Ovary (tissue), 9 donors: ENCODE results near the gene DAB2IP. TPM values are rescaled to one million over a fixed set of nuclear protein-coding genes. Genes with fewer than 3 reads are reported as not detected.

Source experiments
- DNase-seq, 5 donors: peaks; one replicate each; pipeline ENCODE4 v3.0.0-alpha.2; 2019 to 2020
- H3K27ac ChIP-seq, 2 donors: fragments of 200-600 bp; one replicate each; pipeline versions ENCODE4 v1.5.1 to v1.8.0; 2019 to 2022
- H3K27me3 ChIP-seq: fragments of 200-600 bp; one replicate; pipeline ENCODE4 v1.8.0; 2022
- H3K36me3 ChIP-seq: fragments of 200-600 bp; sonication (generic); one replicate; pipeline ENCODE4 v1.5.1; 2019
- H3K4me1 ChIP-seq: one replicate; pipeline ENCODE4 v1.8.1; 2013; ENCODE audit warnings: mild to moderate bottlenecking, moderate library complexity; ENCODE audit not compliant: insufficient read depth
- H3K4me3 ChIP-seq: fragments of 200-600 bp; sonication (generic); one replicate; pipeline ENCODE4 v1.5.1; 2017
- H3K9me3 ChIP-seq, 2 donors: fragments of 200-600 bp in 1 of 2; sonication (generic) in 1 of 2; one replicate each; pipeline versions ENCODE4 v1.5.1 to v1.8.1; 2013 to 2019; ENCODE audit warnings: mild to moderate bottlenecking in 1 of 2, moderate library complexity in 1 of 2
- CTCF ChIP-seq, 3 donors: fragments of 450-650 bp in 2 of 3; fragments of 200-600 bp in 1 of 3; IDR thresholded peaks; one replicate each; pipeline versions ENCODE4 v1.5.1 to v1.8.0; 2016 to 2022; ENCODE audit warnings: antibody characterized with exemption in 3 of 3, mild to moderate bottlenecking in 1 of 3
- EP300 ChIP-seq: sonication (generic); formaldehyde crosslinking; IDR thresholded peaks from one replicate; pipeline ENCODE4 v1.6.1; 2017; ENCODE audit warnings: antibody characterized with exemption
- POLR2A ChIP-seq: fragments of 450-650 bp; IDR thresholded peaks from one replicate; pipeline ENCODE4 v1.6.1; 2017; ENCODE audit warnings: antibody characterized with exemption, mild to moderate bottlenecking, moderate library complexity
- WGBS, 3 donors: extraction: QIAGEN DNeasy Blood & Tissue Kit in 1 of 3; methylation state at CpG; one replicate each; pipeline versions ENCODE4 v1.1.5 to v1.1.7; 2013 to 2017; 5-methylcytosine and 5-hydroxymethylcytosine counted together
- intact Hi-C, 4 donors: fragments of 100-400 bp; cut with DNase I; formaldehyde crosslinking; loops; one replicate each; pipeline versions ENCODE4 v1.11.0 to v1.15.1; 2022 to 2023
- polyA plus RNA-seq, 2 donors: library from polyadenylated mRNA; stranded (reverse); fragments of 200-250 nt in 1 of 2; fragments of 350-450 nt in 1 of 2; fragmentation: Illumina TruSeq in 1 of 2; extraction: RNeasy Lipid Tissue Mini Kit (QIAGEN cat#74804) in 1 of 2; gene quantifications; one replicate each; pipeline ENCODE4 v1.2.3, GENCODE V29; 2013 to 2014
- total RNA-seq, 7 donors: library from RNA; depleted of rRNA in 2 of 7; stranded (reverse); fragments of >200 nt in 2 of 7; fragmentation: NEBNext Ultra II Directional in 3 of 7; extraction: Animal tissue kit (Norgen Biotek cat#: 25700) in 3 of 7; gene quantifications; one replicate each; pipeline versions ENCODE4 v1.1.0 to v1.2.4, GENCODE V29; 2016 to 2023
- donor health status: DM: no; HTN: no; CAD: no; lungs with moderate emphysema.
- donor health status: DM: no; HTN: no; CAD: no.
- donor health status: Bipolar disorder and iron deficiency.
- donor health status: DM: yes; HTN: yes; CAD: no.
- donor health status: DM: no; HTN: no; CAD: no.
- donor health status: DM: yes; HTN: yes; CAD: no.

Gene DAB2IP
- total and polyA plus RNA-seq, 9 donors, result 9.3 to 95.0 (median 70.6) TPM

DNA sequence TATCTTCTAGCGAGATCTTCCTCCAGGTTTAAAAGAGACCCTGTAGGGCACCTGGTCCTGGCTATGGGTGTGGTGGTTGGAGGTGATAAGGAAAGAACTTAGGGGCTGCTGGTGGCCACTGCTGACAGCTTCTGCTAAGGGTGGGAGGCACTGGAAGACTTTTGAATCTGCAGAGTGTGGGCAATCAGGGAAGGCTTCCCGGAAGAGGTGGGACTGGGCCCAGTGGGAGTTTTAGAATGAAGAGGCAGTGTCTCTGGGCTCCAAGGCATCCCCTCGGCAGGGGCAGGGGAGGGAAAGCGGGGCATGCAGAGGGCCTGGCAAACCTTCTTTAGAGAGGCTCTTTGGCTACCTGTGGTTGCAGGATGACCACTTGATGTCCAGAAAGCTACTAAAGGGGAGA is 23.0 kb upstream of the DAB2IP start:
- Histone ChIP-seq H3K4me3 (no peak overlapping the region), H3K36me3 (no peaks in the 10 kb centered on the region), H3K4me1 (no peaks in the 10 kb centered on the region), H3K27me3 (no peaks in the 10 kb centered on the region), H3K27ac (no peak overlapping the region), H3K9me3 (no peaks in the 10 kb centered on the region)
- DNase-seq, result no peak
- TF ChIP-seq CTCF (IDR thresholded peaks at IDR 0.05) (no peak), POLR2A (no peak), EP300 (no peak)
- 91 to 95% (median 94%) methylated on average over 4 of the region's 4 CpGs for WGBS, 3 donors
- intact Hi-C loops, result no loop called here

- Histone ChIP-seq H3K4me3 (no peak overlapping the region), H3K4me1 (peaks cover 5% of the 10 kb centered on the region), H3K9me3 (no peaks in the 10 kb centered on the region), H3K36me3 (no peaks in the 10 kb centered on the region), H3K27me3 (no peaks in the 10 kb centered on the region), H3K27ac (no peak overlapping the region)
- TF ChIP-seq CTCF (IDR thresholded peaks at IDR 0.05), result no peak
- no peak for TF ChIP-seq EP300
- DNase-seq, result no peak
- WGBS, 3 donors, result 91 to 97% (median 95%) methylated on average over 3 of the region's 3 CpGs
- intact Hi-C loops, result no loop called here
Measured at GRCh38 chr9:121631115-121631514, 20.3 kb upstream of the DAB2IP start.

GRCh38 chr9:121631978-121632418 is 19.4 kb upstream of the DAB2IP start:
- H3K27ac ChIP-seq, result no peak overlapping the region
- no peak for TF ChIP-seq CTCF (IDR thresholded peaks at IDR 0.05)
- no peak for TF ChIP-seq POLR2A
- TF ChIP-seq EP300, result no peak
- H3K4me1 ChIP-seq, result peaks cover 5% of the 10 kb centered on the region

GRCh38 chr9:121633119-121633714 is 18.2 kb upstream of the DAB2IP start:
- H3K36me3 ChIP-seq, result no peaks in the 10 kb centered on the region
- no peak overlapping the region for H3K27ac ChIP-seq
- TF ChIP-seq POLR2A (no peak), CTCF (IDR thresholded peaks at IDR 0.05) (no peak), EP300 (no peak)
- DNase-seq, result no peak
- H3K27me3 ChIP-seq, result no peaks in the 10 kb centered on the region
- intact Hi-C loops, result no loop called here
- 71 to 79% (median 75%) methylated on average over 9 of the region's 9 CpGs for WGBS, 3 donors
- H3K4me3 ChIP-seq, result no peak overlapping the region
- H3K9me3 ChIP-seq, result no peaks in the 10 kb centered on the region
- H3K4me1 ChIP-seq, result peaks cover 5% of the 10 kb centered on the region

More at GRCh38 chr9:121631978-121632418, 19.4 kb upstream of the DAB2IP start:
- 76 to 83% (median 82%) methylated on average over 18 of the region's 18 CpGs for WGBS, 3 donors
- no peak for DNase-seq
- Histone ChIP-seq H3K36me3 (no peaks in the 10 kb centered on the region), H3K9me3 (no peaks in the 10 kb centered on the region), H3K4me3 (no peak overlapping the region), H3K27me3 (no peaks in the 10 kb centered on the region)
- intact Hi-C loops, result no loop called here
